Parietal lobe (tissue), 1 donor: ENCODE results near the gene SPANXD. TPM values are rescaled to one million over a fixed set of nuclear protein-coding genes. Genes with fewer than 3 reads are reported as not detected.

Experiments
- total RNA-seq: library from RNA; depleted of rRNA; stranded (reverse); fragments of >200 nt; gene quantifications from one replicate; pipeline ENCODE4 v1.2.3, GENCODE V29; 2014

Gene SPANXD, protein sequence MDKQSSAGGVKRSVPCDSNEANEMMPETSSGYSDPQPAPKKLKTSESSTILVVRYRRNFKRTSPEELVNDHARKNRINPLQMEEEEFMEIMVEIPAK
- not detected for total RNA-seq

DNA sequence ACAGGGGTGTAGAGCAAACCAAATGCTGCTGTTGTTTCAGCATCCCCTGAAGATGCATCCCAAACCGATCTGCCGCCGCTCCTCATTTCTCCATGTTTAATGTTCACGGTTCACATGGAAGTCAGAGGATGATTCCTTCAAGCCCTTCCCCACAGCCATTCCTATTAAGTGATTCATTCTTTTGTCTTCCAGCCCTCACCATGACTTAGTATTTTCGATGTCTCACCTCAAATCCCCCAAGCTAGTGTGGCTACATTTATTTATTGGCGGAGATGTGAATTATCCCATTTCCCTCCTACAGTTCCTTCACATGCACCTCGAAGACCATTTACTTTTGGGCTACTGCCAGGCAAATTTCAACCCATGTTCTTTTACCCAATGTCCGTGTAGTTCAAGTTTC lies at the start of gene SPANXD:
TSS of gene SPANXD (minus strand) at position 101 of the 400 bp plus-strand sequence. CDS start 334 bp downstream, outside the sequence.

Other genes with a start within 250 kb of the SPANXD start
- gene SPANXA1, start 114.0 kb downstream of the SPANXD start, total RNA-seq, result not detected
- gene SPANXA2, start 109.0 kb downstream of the SPANXD start, total RNA-seq, result not detected
- gene MAGEC3, start 139.6 kb upstream of the SPANXD start, total RNA-seq, result 0.63 TPM
- not detected for gene MAGEC1, start 205.2 kb upstream of the SPANXD start, total RNA-seq